Stimulated activated CD8-positive, alpha-beta memory T cell treated with anti-CD3 and anti-CD28 coated beads, Interleukin-4, amount 100 ng/mL, for 4 hours (primary cell): ENCODE measurements around the gene TRIM3.

Source experiments
- DNase-seq, 2 donors: peaks; one replicate each; pipeline ENCODE4 v3.0.0-alpha.2; 2020; ENCODE audit warnings: low read depth in 2 of 2, low spot score in 1 of 2

TRIM3 gene

DNA sequence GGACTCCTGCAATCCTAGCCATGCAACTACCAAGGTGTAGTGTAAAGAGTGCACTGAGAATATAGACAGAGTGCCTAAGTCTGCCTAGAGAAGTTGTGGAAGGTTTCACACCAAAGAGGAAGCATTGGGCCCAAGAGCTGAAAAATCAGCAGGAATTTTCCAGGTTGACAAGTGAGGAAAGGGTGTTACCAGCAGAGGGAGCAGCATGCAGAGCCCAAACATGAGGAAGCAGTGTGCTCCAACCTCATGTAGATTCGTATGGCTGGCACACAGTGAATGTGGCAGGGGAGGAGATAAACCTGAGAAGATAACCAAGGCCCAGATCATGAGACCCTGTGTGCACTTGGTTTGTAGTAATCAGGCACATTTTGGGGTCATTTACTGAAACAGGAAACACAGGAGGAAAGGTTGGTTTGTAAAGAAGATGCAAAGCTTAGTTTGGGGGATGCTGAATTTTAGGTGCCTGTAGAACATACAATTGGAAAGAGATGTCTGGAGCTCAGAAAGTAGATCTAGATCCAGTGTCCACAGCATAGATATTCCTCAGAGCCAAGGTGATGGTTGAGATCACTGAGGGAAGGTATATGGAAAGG lies 34.7 kb downstream of the TRIM3 start:
- no peak for DNase-seq

DNA sequence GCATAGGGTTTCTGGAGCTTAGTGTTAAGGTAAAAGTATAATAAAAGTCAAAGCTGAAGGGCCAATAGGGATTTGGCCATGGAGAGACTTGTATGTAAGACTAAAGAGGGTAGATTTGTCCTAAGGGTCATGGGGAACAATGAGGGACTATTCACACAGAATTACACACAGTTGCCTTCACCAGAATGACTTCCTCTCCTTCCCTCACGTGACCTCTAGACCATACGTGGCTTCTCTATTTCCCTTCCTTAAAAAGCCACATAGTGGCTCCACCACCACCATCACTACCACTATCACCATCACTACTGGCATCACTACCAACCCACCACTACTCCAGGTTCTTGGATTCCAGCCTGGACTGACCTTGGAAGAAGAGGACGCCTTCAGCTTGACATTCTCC lies 35.7 kb downstream of the TRIM3 start:
- no peak for DNase-seq

DNA sequence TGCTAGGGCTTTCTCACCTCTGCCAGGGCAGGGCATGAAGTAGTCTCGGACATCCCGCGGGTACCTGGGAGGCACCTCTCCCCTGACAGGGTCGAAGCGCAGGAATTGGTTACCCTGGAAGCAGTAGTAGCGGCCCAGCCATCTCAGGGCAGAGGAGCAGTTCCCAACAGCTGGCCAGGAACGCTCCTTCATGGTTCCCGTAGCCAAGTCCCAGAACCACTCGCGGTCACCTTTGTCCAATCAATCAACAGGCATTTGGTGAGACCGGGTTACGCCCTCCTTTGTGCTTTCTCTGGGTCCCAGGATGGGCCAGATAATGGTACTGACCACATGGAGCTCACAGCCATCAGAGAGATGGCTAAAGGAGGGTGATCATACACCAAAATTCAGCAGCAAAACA lies 36.3 kb downstream of the TRIM3 start:
- DNase-seq, result no peak

GRCh38 chr11:6433998-6434660 lies 39.6 kb downstream of the TRIM3 start:
- no peak for DNase-seq

- no peak for DNase-seq
Observed at GRCh38 chr11:6431861-6432260, 41.9 kb downstream of the TRIM3 start.

GRCh38 chr11:6427516-6427915 lies 46.2 kb downstream of the TRIM3 start:
- DNase-seq, result no peak

- DNase-seq, result no peak
Observed at GRCh38 chr11:6420677-6421076, 53.1 kb downstream of the TRIM3 start.

DNA sequence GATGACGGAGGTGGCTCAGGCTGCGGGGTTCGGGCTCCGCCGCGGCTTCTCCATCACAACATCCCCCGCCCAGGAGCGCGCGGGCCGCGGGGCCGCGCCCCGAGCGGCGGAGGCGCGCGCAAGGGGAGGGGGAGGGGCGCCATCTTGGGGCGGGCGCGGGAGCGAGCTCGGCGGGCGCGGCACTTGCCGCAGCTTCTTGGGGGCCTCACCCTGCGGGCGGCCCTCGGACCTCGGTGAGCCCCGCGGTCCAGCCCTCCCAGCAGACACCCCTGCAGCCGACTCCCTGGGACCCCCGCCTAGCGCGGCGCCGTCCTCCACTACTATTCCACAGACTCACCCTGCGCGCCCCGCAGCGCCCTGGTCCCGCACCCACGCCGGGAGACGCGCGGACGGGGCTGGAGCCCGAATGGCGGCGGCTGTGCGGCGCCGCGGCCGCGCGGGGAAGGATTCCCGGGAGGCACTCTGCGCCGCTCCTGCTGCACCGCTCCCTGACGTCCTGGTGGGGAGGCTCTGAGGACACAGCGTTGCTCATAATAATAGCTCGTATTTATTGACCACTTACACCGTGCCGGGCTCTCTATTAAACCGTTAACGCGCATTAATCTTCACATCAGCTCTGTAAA lies 54.6 kb downstream of the TRIM3 start, which contains the start of gene APBB1:
Gene APBB1 (minus strand): TSS at position 86 of the 623 bp plus-strand sequence. CDS start 7,747 bp downstream, outside the sequence.
- peak; percentile 23 to 43 for DNase-seq

DNA sequence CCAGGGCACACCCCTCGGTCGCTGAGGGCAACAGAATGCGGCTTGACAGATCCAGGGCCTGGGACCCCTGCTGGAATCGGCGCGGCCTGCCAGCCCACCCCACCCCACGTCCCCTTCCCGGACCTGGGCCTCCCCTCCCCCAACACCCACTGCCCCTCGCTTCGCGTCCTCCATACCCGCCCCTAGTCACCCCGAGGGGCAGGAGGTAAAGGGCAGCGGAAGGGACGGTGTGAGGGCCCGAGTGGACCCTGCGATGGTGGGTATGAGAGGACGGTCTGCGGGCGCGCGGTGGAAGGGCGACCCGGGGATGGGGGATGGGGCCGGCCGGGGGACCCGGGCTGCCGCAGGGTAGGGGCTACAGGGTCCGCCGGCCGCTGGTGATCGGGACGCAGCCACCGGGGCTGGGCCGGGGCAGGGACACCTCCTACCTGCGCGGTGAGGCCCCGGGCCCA lies 55.2 kb downstream of the TRIM3 start:
- no peak for DNase-seq

DNA sequence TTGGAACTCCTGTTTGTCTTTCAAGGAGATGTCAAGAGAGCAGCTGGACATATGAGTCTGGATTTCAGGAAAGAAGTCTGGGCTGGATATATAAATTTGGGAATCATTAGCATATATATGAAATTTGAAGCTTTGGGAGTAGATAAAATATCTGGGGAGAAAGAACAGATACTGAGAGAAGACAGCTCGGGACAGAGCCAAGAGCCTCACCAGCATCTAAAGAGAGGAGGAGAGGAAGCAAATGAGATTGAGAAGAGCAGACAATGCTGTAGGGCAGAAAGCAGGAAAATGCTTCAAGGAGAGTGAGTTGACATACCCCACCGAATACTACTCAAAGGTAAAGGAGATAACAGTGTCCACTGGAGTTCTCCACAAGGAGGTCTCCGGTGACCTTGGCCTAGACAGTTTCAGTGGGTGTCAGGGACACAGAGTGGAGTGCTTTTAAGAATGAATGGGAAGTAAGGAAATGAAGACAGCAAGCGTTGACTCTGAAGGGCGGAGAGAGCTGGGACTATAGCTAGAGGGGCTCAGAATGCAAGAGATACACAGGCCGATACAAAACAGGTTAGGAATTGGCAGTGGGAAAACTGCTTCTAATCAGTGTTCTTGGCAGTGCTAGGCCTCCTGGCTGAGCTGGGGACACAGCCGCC lies 55.7 kb downstream of the TRIM3 start:
- DNase-seq, result no peak

- no peak for DNase-seq
Observed at GRCh38 chr11:6415797-6416196, 57.9 kb downstream of the TRIM3 start.

GRCh38 chr11:6414874-6415328 lies 58.8 kb downstream of the TRIM3 start:
- DNase-seq, result no peak

DNA sequence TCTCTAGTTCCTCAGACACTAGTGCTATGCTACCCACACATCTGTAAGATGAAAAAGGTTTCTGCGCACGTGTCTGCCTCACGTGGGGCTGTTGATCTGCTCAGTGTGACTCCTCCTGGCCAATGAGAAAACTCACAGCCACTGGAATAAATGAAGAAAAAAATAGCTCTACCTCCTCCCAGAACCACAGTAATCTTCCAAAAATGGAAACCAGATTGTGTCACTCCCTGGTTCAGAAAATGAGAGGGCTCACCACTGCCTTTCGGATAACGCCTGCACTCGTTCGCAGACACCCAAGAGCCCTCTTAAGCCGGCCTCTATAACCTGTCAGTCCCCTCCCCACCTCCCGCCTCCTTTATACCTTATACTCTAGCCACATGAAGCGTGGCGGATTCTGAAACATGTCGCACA lies 59.9 kb downstream of the TRIM3 start:
- peak in 1 of 2 donors; percentile 47 for DNase-seq

DNA sequence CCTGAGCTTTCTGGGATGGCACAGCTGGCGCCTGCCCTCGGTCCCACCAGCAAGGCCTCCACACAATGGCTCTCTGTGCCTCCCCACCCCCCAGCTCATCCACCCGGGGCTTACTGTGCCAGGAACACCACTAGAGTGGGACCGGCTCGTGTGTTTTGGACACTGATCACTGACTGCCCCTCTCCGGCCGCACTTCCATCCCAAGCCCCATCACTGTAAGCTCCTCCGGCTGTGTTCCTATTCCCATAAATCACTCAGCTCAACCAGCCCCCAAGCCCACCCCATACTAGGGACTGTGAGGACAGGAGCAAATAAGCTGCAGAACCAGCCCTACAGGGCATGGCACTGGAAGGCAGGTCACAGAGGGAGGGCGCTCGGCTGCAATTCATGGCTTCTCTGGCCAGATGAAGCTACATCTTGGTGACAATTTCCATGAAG lies 62.1 kb downstream of the TRIM3 start:
- DNase-seq, result no peak

DNA sequence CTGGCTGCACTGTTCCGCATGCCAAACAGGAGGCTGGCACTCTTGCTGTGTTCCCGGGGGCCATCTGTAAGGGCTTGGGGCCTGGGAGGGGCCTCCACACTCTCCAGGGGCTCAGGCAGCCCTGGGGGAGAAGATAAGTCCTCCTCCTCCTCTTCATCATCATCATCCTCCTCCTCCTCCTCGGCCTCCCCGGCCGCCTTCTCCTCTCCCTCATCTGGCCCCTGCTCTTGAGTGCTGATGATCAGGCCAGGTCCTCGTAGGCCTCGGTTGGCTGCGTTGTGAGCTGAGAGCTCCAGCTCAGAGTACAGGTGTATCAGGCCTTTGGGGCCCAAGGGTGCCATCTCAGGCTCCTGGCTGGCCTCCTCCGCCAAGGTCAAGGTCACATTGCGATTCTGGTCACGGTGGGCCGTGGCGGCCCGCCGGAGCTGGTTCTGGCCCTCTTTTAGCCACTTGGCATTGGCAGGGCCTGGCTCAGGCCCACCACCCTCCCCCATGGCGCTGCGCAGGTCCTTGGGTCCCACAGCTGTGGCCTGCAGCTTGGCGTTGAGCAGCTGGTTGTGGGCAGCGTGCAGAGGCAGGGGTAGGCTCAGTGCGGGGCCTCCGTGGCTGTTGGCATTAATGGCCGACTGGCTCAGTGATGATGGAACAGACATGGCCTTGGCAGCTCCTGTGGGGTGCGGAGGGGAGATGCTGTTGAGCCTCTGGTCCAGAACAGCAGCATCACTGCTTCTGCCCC lies 62.9 kb downstream of the TRIM3 start:
- no peak for DNase-seq

DNA sequence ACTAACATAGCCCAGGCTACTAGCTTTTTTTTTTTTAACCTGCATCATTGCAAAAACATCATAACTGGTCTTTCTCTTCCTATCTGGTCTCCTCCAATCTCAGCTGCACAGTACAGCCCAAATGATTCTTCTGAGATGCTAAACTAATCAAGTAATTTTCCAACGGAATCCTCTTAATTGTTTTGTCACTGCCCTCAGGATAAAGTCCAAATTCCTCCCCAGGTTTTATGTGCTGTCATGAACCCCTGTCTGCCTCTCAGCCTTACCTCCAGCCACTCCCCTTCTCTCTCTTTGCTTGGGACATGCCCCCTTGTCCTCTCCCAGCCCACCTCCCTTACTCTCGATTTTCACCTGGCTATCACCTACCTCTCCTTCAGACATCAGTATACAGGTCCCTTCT lies 67.4 kb downstream of the TRIM3 start:
- DNase-seq, result no peak

DNA sequence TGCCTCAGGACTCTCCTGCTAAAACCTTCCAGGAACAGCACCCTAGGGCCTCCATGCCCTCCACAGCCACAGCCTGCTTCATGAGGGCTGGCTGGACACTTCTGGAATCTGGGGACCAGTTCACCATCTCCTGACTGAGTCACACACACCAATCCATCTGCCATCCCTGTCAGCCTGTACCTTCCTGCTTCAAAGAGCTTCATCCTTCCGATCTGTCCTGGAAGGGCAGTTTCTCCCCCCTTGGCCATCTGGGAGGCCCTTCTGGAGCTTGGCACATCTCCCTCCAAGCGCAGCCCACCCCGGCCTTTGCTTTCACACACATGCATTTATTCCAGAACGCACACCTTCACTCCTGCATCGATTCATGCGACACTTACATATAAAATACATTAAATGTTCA lies 67.9 kb downstream of the TRIM3 start:
- no peak for DNase-seq

GRCh38 chr11:6405052-6405667 lies 68.6 kb downstream of the TRIM3 start:
- no peak for DNase-seq

- no peak for DNase-seq
Observed at GRCh38 chr11:6404342-6405051, 69.2 kb downstream of the TRIM3 start.

DNA sequence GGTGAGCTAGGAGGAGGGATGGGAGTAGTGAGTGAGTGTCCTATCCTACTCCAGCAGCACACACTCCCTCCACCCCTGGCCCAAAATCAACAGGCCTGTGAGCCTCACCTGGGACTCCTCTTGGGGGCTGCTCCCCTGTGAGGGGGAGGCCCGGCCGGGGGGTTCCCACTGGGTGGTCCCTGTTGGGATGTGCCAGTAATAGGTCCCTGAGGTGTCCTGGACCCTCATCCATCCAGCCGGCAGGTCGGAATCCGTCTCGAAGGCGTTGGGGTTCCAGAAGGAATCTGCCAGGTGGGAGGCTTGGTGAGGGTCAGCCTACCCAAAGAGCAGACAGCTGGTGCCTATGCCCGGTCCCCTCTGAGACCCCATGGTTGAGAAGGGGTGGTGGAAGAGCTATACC lies 70.2 kb downstream of the TRIM3 start:
- no peak for DNase-seq
